ENCODE data around the gene LYZL2. TPM values are rescaled to one million over a fixed set of nuclear protein-coding genes. Genes with fewer than 3 reads are reported as not detected.

LYZL2 gene
- polyA plus RNA-seq, 2 donors: not detected

GRCh38 chr10:30581779-30582380 is 47.7 kb downstream of the LYZL2 start:
- Histone ChIP-seq H3K4me1 (ENCODE audit: control insufficient read depth in 2 of 2, insufficient read depth in 2 of 2, low read length in 1 of 2) (peaks cover 0 to 4% of the 10 kb centered on the region in 2 donors), H3K27me3 (ENCODE audit: control insufficient read depth in 1 of 2, insufficient read depth in 2 of 2, low read length in 2 of 2) (no peaks in the 10 kb centered on the region), H3K27ac (ENCODE audit: low read depth in 2 of 2, low read length in 1 of 2) (no peak overlapping the region), H3K36me3 (ENCODE audit: control insufficient read depth in 2 of 2, insufficient read depth in 2 of 2, low read length in 1 of 2) (no peaks in the 10 kb centered on the region), H3K4me3 (ENCODE audit: low read depth in 1 of 2, low read length in 2 of 2) (no peak overlapping the region), H3K9me3 (ENCODE audit: control insufficient read depth in 2 of 2, insufficient read depth in 1 of 2, low read depth in 1 of 2, low read length in 1 of 2) (no peaks in the 10 kb centered on the region)
- WGBS, 2 donors: 47 to 49% methylated on average over 3 of the region's 3 CpGs

GRCh38 chr10:30580676-30581075 is 48.9 kb downstream of the LYZL2 start:
- WGBS, 2 donors: 88% methylated on average over 5 of the region's 5 CpGs
- no peaks in the 10 kb centered on the region for H3K9me3 ChIP-seq (ENCODE audit: control insufficient read depth in 2 of 2, insufficient read depth in 1 of 2, low read depth in 1 of 2, low read length in 1 of 2)
- H3K27ac ChIP-seq (ENCODE audit: low read depth in 2 of 2, low read length in 1 of 2): no peak overlapping the region
- peaks cover 0 to 4% of the 10 kb centered on the region in 2 donors for H3K4me1 ChIP-seq (ENCODE audit: control insufficient read depth in 2 of 2, insufficient read depth in 2 of 2, low read length in 1 of 2)
- no peaks in the 10 kb centered on the region for H3K36me3 ChIP-seq (ENCODE audit: control insufficient read depth in 2 of 2, insufficient read depth in 2 of 2, low read length in 1 of 2)
- no peaks in the 10 kb centered on the region for H3K27me3 ChIP-seq (ENCODE audit: control insufficient read depth in 1 of 2, insufficient read depth in 2 of 2, low read length in 2 of 2)
- H3K4me3 ChIP-seq (ENCODE audit: low read depth in 1 of 2, low read length in 2 of 2): no peak overlapping the region

GRCh38 chr10:30580241-30580640 is 49.3 kb downstream of the LYZL2 start:
- no peak overlapping the region for H3K27ac ChIP-seq (ENCODE audit: low read depth in 2 of 2, low read length in 1 of 2)
- no peaks in the 10 kb centered on the region for H3K9me3 ChIP-seq (ENCODE audit: control insufficient read depth in 2 of 2, insufficient read depth in 1 of 2, low read depth in 1 of 2, low read length in 1 of 2)
- no peaks in the 10 kb centered on the region for H3K27me3 ChIP-seq (ENCODE audit: control insufficient read depth in 1 of 2, insufficient read depth in 2 of 2, low read length in 2 of 2)
- H3K4me1 ChIP-seq (ENCODE audit: control insufficient read depth in 2 of 2, insufficient read depth in 2 of 2, low read length in 1 of 2): peaks cover 0 to 4% of the 10 kb centered on the region in 2 donors
- 92% methylated on average over 7 of the region's 7 CpGs for WGBS, 2 donors
- no peak overlapping the region for H3K4me3 ChIP-seq (ENCODE audit: low read depth in 1 of 2, low read length in 2 of 2)
- no peaks in the 10 kb centered on the region for H3K36me3 ChIP-seq (ENCODE audit: control insufficient read depth in 2 of 2, insufficient read depth in 2 of 2, low read length in 1 of 2)

GRCh38 chr10:30579574-30579973 is 50.0 kb downstream of the LYZL2 start:
- peaks cover 0 to 4% of the 10 kb centered on the region in 2 donors for H3K4me1 ChIP-seq (ENCODE audit: control insufficient read depth in 2 of 2, insufficient read depth in 2 of 2, low read length in 1 of 2)
- H3K36me3 ChIP-seq (ENCODE audit: control insufficient read depth in 2 of 2, insufficient read depth in 2 of 2, low read length in 1 of 2): no peaks in the 10 kb centered on the region
- H3K27ac ChIP-seq (ENCODE audit: low read depth in 2 of 2, low read length in 1 of 2): no peak overlapping the region
- no peaks in the 10 kb centered on the region for H3K27me3 ChIP-seq (ENCODE audit: control insufficient read depth in 1 of 2, insufficient read depth in 2 of 2, low read length in 2 of 2)
- no peaks in the 10 kb centered on the region for H3K9me3 ChIP-seq (ENCODE audit: control insufficient read depth in 2 of 2, insufficient read depth in 1 of 2, low read depth in 1 of 2, low read length in 1 of 2)
- 59 to 66% methylated on average over 3 of the region's 3 CpGs for WGBS, 2 donors
- no peak overlapping the region for H3K4me3 ChIP-seq (ENCODE audit: low read depth in 1 of 2, low read length in 2 of 2)

- Histone ChIP-seq H3K36me3 (ENCODE audit: control insufficient read depth in 2 of 2, insufficient read depth in 2 of 2, low read length in 1 of 2) (no peaks in the 10 kb centered on the region), H3K4me1 (ENCODE audit: control insufficient read depth in 2 of 2, insufficient read depth in 2 of 2, low read length in 1 of 2) (no peaks in the 10 kb centered on the region), H3K9me3 (ENCODE audit: control insufficient read depth in 2 of 2, insufficient read depth in 1 of 2, low read depth in 1 of 2, low read length in 1 of 2) (no peaks in the 10 kb centered on the region), H3K27me3 (ENCODE audit: control insufficient read depth in 1 of 2, insufficient read depth in 2 of 2, low read length in 2 of 2) (no peaks in the 10 kb centered on the region), H3K27ac (ENCODE audit: low read depth in 2 of 2, low read length in 1 of 2) (no peak overlapping the region), H3K4me3 (ENCODE audit: low read depth in 1 of 2, low read length in 2 of 2) (no peak overlapping the region)
Observed at GRCh38 chr10:30577048-30577447, 52.5 kb downstream of the LYZL2 start.

- Histone ChIP-seq H3K27ac (ENCODE audit: low read depth in 2 of 2, low read length in 1 of 2) (no peak overlapping the region), H3K4me3 (ENCODE audit: low read depth in 1 of 2, low read length in 2 of 2) (no peak overlapping the region), H3K9me3 (ENCODE audit: control insufficient read depth in 2 of 2, insufficient read depth in 1 of 2, low read depth in 1 of 2, low read length in 1 of 2) (no peaks in the 10 kb centered on the region), H3K27me3 (ENCODE audit: control insufficient read depth in 1 of 2, insufficient read depth in 2 of 2, low read length in 2 of 2) (no peaks in the 10 kb centered on the region), H3K36me3 (ENCODE audit: control insufficient read depth in 2 of 2, insufficient read depth in 2 of 2, low read length in 1 of 2) (no peaks in the 10 kb centered on the region), H3K4me1 (ENCODE audit: control insufficient read depth in 2 of 2, insufficient read depth in 2 of 2, low read length in 1 of 2) (no peaks in the 10 kb centered on the region)
- WGBS, 2 donors: 82 to 87% methylated on average over 6 of the region's 6 CpGs
Observed at GRCh38 chr10:30576641-30577040, 52.9 kb downstream of the LYZL2 start.

- H3K36me3 ChIP-seq (ENCODE audit: control insufficient read depth in 2 of 2, insufficient read depth in 2 of 2, low read length in 1 of 2): no peaks in the 10 kb centered on the region
- no peaks in the 10 kb centered on the region for H3K27me3 ChIP-seq (ENCODE audit: control insufficient read depth in 1 of 2, insufficient read depth in 2 of 2, low read length in 2 of 2)
- no peak overlapping the region for H3K27ac ChIP-seq (ENCODE audit: low read depth in 2 of 2, low read length in 1 of 2)
- WGBS, 2 donors: 91 to 94% methylated on average over 4 of the region's 4 CpGs
- no peak overlapping the region for H3K4me3 ChIP-seq (ENCODE audit: low read depth in 1 of 2, low read length in 2 of 2)
- no peaks in the 10 kb centered on the region for H3K9me3 ChIP-seq (ENCODE audit: control insufficient read depth in 2 of 2, insufficient read depth in 1 of 2, low read depth in 1 of 2, low read length in 1 of 2)
- H3K4me1 ChIP-seq (ENCODE audit: control insufficient read depth in 2 of 2, insufficient read depth in 2 of 2, low read length in 1 of 2): no peaks in the 10 kb centered on the region
Observed at GRCh38 chr10:30574432-30574796, 55.1 kb downstream of the LYZL2 start.

- no peak overlapping the region for H3K27ac ChIP-seq (ENCODE audit: low read depth in 2 of 2, low read length in 1 of 2)
- 71 to 73% methylated on average over 7 of the region's 7 CpGs for whole genome bisulfite sequencing, 2 donors
- H3K36me3 ChIP-seq (ENCODE audit: control insufficient read depth in 2 of 2, insufficient read depth in 2 of 2, low read length in 1 of 2): no peaks in the 10 kb centered on the region
- no peak overlapping the region for H3K4me3 ChIP-seq (ENCODE audit: low read depth in 1 of 2, low read length in 2 of 2)
- H3K9me3 ChIP-seq (ENCODE audit: control insufficient read depth in 2 of 2, insufficient read depth in 1 of 2, low read depth in 1 of 2, low read length in 1 of 2): no peaks in the 10 kb centered on the region
- no peaks in the 10 kb centered on the region for H3K27me3 ChIP-seq (ENCODE audit: control insufficient read depth in 1 of 2, insufficient read depth in 2 of 2, low read length in 2 of 2)
- H3K4me1 ChIP-seq (ENCODE audit: control insufficient read depth in 2 of 2, insufficient read depth in 2 of 2, low read length in 1 of 2): no peaks in the 10 kb centered on the region
Observed at GRCh38 chr10:30573721-30574431, 55.7 kb downstream of the LYZL2 start.

GRCh38 chr10:30565449-30565848 is 64.1 kb downstream of the LYZL2 start:
- WGBS, 2 donors: 46 to 47% methylated on average over 2 of the region's 2 CpGs

GRCh38 chr10:30562787-30563186 is 66.8 kb downstream of the LYZL2 start:
- no peaks in the 10 kb centered on the region for H3K9me3 ChIP-seq (ENCODE audit: control insufficient read depth in 2 of 2, insufficient read depth in 1 of 2, low read depth in 1 of 2, low read length in 1 of 2)
- no peaks in the 10 kb centered on the region for H3K27me3 ChIP-seq (ENCODE audit: control insufficient read depth in 1 of 2, insufficient read depth in 2 of 2, low read length in 2 of 2)
- WGBS, 2 donors: 71 to 74% methylated on average over 5 of the region's 5 CpGs
- H3K27ac ChIP-seq (ENCODE audit: low read depth in 2 of 2, low read length in 1 of 2): no peak overlapping the region
- H3K4me1 ChIP-seq (ENCODE audit: control insufficient read depth in 2 of 2, insufficient read depth in 2 of 2, low read length in 1 of 2): no peaks in the 10 kb centered on the region
- H3K36me3 ChIP-seq (ENCODE audit: control insufficient read depth in 2 of 2, insufficient read depth in 2 of 2, low read length in 1 of 2): no peaks in the 10 kb centered on the region
- no peak overlapping the region for H3K4me3 ChIP-seq (ENCODE audit: low read depth in 1 of 2, low read length in 2 of 2)

More at GRCh38 chr10:30565449-30565848, 64.1 kb downstream of the LYZL2 start:
- H3K27ac ChIP-seq (ENCODE audit: low read depth in 2 of 2, low read length in 1 of 2): no peak overlapping the region
- no peaks in the 10 kb centered on the region for H3K27me3 ChIP-seq (ENCODE audit: control insufficient read depth in 1 of 2, insufficient read depth in 2 of 2, low read length in 2 of 2)
- H3K4me3 ChIP-seq (ENCODE audit: low read depth in 1 of 2, low read length in 2 of 2): no peak overlapping the region
- no peaks in the 10 kb centered on the region for H3K4me1 ChIP-seq (ENCODE audit: control insufficient read depth in 2 of 2, insufficient read depth in 2 of 2, low read length in 1 of 2)
- no peaks in the 10 kb centered on the region for H3K9me3 ChIP-seq (ENCODE audit: control insufficient read depth in 2 of 2, insufficient read depth in 1 of 2, low read depth in 1 of 2, low read length in 1 of 2)
- H3K36me3 ChIP-seq (ENCODE audit: control insufficient read depth in 2 of 2, insufficient read depth in 2 of 2, low read length in 1 of 2): no peaks in the 10 kb centered on the region

All from esophagus (tissue), 2 donors.